ENCODE measurements around the gene RCOR2.

DNA sequence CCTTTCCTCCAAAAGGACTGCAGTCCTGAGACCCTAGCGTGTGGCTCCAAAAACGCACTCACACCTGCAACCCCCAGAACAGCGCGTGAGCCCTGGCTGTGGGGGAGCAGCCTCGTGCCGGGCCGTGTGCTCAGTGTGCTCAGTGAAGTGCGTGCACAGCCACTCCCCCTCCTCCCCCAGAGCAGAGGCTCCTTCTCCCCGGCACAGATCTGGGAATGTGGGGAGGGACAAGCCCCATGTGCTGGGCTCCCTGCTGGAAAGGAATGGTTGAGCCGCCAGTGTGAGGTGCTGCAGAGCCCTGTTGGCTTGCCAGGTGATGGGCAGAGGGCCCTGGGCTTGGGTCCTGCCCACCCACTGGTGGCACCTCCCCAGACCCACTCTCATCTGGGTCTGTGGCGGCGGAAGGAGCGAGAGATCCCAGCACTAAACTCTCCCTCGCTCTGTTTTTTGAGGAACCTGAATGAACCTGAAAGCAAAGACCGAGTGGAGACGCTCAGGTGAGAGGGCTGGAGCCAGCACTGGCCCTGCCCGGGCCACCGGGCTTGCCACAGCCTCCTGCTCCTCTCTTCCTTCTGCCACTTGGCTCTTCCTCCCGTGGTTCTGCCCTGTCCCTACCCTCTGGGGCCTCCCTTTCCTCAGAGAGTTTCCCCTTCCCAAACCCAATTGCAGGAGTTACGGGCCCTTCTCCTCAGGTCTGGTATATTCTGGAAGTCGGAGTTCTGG is 9.0 kb downstream of the RCOR2 start:
- TF ChIP-seq, protein P1, sequence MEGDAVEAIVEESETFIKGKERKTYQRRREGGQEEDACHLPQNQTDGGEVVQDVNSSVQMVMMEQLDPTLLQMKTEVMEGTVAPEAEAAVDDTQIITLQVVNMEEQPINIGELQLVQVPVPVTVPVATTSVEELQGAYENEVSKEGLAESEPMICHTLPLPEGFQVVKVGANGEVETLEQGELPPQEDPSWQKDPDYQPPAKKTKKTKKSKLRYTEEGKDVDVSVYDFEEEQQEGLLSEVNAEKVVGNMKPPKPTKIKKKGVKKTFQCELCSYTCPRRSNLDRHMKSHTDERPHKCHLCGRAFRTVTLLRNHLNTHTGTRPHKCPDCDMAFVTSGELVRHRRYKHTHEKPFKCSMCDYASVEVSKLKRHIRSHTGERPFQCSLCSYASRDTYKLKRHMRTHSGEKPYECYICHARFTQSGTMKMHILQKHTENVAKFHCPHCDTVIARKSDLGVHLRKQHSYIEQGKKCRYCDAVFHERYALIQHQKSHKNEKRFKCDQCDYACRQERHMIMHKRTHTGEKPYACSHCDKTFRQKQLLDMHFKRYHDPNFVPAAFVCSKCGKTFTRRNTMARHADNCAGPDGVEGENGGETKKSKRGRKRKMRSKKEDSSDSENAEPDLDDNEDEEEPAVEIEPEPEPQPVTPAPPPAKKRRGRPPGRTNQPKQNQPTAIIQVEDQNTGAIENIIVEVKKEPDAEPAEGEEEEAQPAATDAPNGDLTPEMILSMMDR (IDR thresholded peaks at IDR 0.05), result no peak
- TF ChIP-seq ZFX (IDR thresholded peaks at IDR 0.05; ENCODE audit: borderline replicate concordance), result no peak
